Naive thymus-derived CD4-positive, alpha-beta T cell (primary cell): ENCODE results near the gene AKAP1. TPM values are rescaled to one million over a fixed set of nuclear protein-coding genes. Genes with fewer than 3 reads are reported as not detected.

Experiments
- ATAC-seq: fragments of 150-1000 bp; cut with Tn5 transposase; 2 replicates; pipeline ENCODE4 v1.10.0; 2021; ENCODE audit warnings: mild to moderate bottlenecking, moderate library complexity
- CTCF ChIA-PET: fragments of 350-600 bp; sonication (Branson Sonifier 250); formaldehyde crosslinking; loops from one replicate; lab custom pipeline; 2021; ENCODE audit warnings: antibody characterized with exemption; lab: Charles Lee
- POLR2A ChIA-PET: fragments of 350-600 bp; sonication (Branson Sonifier 250); formaldehyde crosslinking; loops from one replicate; lab custom pipeline; 2021; ENCODE audit warnings: antibody characterized with exemption, inconsistent platforms; lab: Charles Lee
- DNase-seq, 9 donors: peaks; one replicate each; pipeline versions ENCODE4 v3.0.0 to v3.0.0-alpha.2; 2020 to 2022; ENCODE audit warnings: mixed read lengths in 1 of 9
- H3K27ac ChIP-seq: one replicate; pipeline ENCODE4 v1.7.0; 2013; ENCODE audit warnings: mild to moderate bottlenecking, low read depth, low read length, moderate library complexity
- H3K27me3 ChIP-seq, 2 donors: one replicate each; pipeline ENCODE4 v1.7.0; 2013; ENCODE audit warnings: low read length in 2 of 2, mild to moderate bottlenecking in 2 of 2, moderate library complexity in 2 of 2; ENCODE audit not compliant: control insufficient read depth in 2 of 2, insufficient read depth in 2 of 2
- H3K36me3 ChIP-seq, 3 experiments: 1 replicate in 2 of 3; 2 replicates in 1 of 3; pipeline ENCODE4 v1.7.0; 2013; ENCODE audit warnings: low read length in 3 of 3, mild to moderate bottlenecking in 3 of 3, moderate library complexity in 1 of 3; ENCODE audit not compliant: insufficient read depth in 3 of 3, control insufficient read depth in 2 of 3
- H3K4me1 ChIP-seq, 2 donors: one replicate each; pipeline ENCODE4 v1.7.0; 2013; ENCODE audit warnings: low read length in 2 of 2, mild to moderate bottlenecking in 2 of 2, moderate library complexity in 1 of 2; ENCODE audit not compliant: control insufficient read depth in 2 of 2, insufficient read depth in 2 of 2
- H3K4me3 ChIP-seq: 2 replicates; pipeline ENCODE4 v1.7.0; 2013; ENCODE audit warnings: mild to moderate bottlenecking, low read length
- H3K9me3 ChIP-seq, 3 experiments: 1 replicate in 2 of 3; 2 replicates in 1 of 3; pipeline ENCODE4 v1.7.0; 2013; ENCODE audit warnings: low read length in 3 of 3; ENCODE audit not compliant: control insufficient read depth in 2 of 3
- H3K27ac Mint-ChIP-seq, 9 donors: one replicate each; pipeline ENCODE4 v1.8.0; 2020 to 2022; ENCODE audit warnings: mixed read lengths in 9 of 9, mild to moderate bottlenecking in 8 of 9, moderate library complexity in 5 of 9, inconsistent platforms in 2 of 9
- H3K27me3 Mint-ChIP-seq, 5 donors: one replicate each; pipeline ENCODE4 v1.8.0; 2021 to 2022; ENCODE audit warnings: mixed read lengths in 5 of 5, mild to moderate bottlenecking in 1 of 5
- H3K36me3 Mint-ChIP-seq, 5 donors: one replicate each; pipeline ENCODE4 v1.8.0; 2020 to 2022; ENCODE audit warnings: mixed read lengths in 5 of 5, mild to moderate bottlenecking in 3 of 5, inconsistent platforms in 1 of 5
- H3K4me1 Mint-ChIP-seq, 7 donors: one replicate each; pipeline ENCODE4 v1.8.0; 2020 to 2022; ENCODE audit warnings: mixed read lengths in 7 of 7, mild to moderate bottlenecking in 3 of 7, inconsistent platforms in 1 of 7
- H3K4me3 Mint-ChIP-seq, 10 donors: one replicate each; pipeline ENCODE4 v1.8.0; 2020 to 2022; ENCODE audit warnings: mild to moderate bottlenecking in 10 of 10, mixed read lengths in 10 of 10, moderate library complexity in 6 of 10, inconsistent platforms in 2 of 10
- H3K9me3 Mint-ChIP-seq, 11 donors: one replicate each; pipeline ENCODE4 v1.8.0; 2020 to 2022; ENCODE audit warnings: mixed read lengths in 11 of 11, mild to moderate bottlenecking in 4 of 11, inconsistent platforms in 1 of 11, moderate library complexity in 1 of 11
- intact Hi-C, 2 donors: fragments of 100-400 bp; cut with micrococcal nuclease; formaldehyde crosslinking; loops; one replicate each; pipeline ENCODE4 v1.15.1; 2023
- polyA plus RNA-seq, 2 donors: library from polyadenylated mRNA; unstranded; fragments of 300-500 nt; fragmentation: Illumina TruSeq; gene quantifications; one replicate each; pipeline ENCODE4 v1.2.3, GENCODE V29; 2021
- total RNA-seq, 6 experiments: library from RNA in 5 of 6; stranded (reverse) in 5 of 6; gene quantifications; 1 replicate in 5 of 6; 2 replicates in 1 of 6; pipeline ENCODE4 v1.2.3 and lab custom pipeline; 2021 to 2026

AKAP1 gene
- total and polyA plus RNA-seq, 7 experiments from 2014 or later: 13.2 to 35.8 (median 26.6) TPM

DNA sequence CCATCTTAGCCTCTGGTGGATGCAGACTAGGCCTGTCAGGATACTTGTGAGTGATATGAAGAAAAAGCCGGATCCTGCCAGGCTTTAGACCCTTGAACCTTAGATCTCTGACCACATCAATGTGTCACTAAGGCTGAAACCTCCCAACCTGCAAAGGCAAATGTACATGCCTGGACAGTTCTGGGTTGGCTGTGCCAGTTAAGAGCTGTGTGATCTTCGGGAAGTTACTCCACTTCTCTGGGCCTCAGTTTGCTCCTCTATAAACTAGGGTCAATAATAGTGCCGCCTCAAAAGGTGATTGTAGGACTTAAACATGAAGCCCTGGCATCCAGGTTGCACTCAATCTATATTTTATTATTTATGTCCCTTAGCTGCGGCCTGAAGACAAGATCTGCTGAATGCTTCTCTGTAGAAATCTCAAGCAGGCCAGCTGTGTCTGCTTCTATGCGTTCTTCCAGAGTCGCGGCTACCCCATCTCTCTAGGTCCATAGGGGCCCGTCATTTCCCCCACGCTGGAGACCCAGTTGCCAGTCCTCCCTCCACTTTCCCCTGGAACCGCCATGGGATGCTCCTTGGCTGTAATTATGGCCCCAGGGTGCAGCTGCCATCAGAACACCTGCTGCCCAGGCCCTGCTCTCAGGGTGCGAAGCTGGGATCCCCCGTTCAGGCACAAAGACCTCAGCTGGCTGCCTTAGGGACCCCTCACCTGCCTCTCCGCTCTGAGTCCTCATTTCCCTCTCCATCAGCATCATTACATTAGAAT, 50.2 kb downstream of the AKAP1 start:
- no peaks in the 10 kb centered on the region for H3K9me3 ChIP-seq
- DNase-seq: no peak
- no peak for ATAC-seq
- no peaks in the 10 kb centered on the region for H3K36me3 ChIP-seq
- POLR2A ChIA-PET: interaction anchor here (0.6 kb wide), 1 partner anchor 706 kb away, joined by 3 read pairs; no protein-coding TSS in a partner anchor
- intact Hi-C loops: no loop called here
- H3K4me1 ChIP-seq: peaks cover 0 to 6% of the 10 kb centered on the region in 2 donors
- no peak overlapping the region for H3K27ac ChIP-seq
- H3K27me3 ChIP-seq: no peaks in the 10 kb centered on the region
- peak overlapping the region in 1 of 10 donors; percentile 3 for H3K4me3 Mint-ChIP-seq
- no peaks in the 10 kb centered on the region for H3K36me3 Mint-ChIP-seq
- CTCF ChIA-PET: interaction anchor here (0.6 kb wide), 2 partner anchors 138 to 880 kb away, joined by 5 to 8 read pairs; no protein-coding TSS in a partner anchor
- H3K9me3 Mint-ChIP-seq: no peaks in the 10 kb centered on the region
- no peak overlapping the region for H3K4me3 ChIP-seq
- peaks cover 0 to 5% (median 0%) of the 10 kb centered on the region in 5 donors for H3K27me3 Mint-ChIP-seq
- peak overlapping the region in 3 of 9 donors; percentile 1 to 32 (median 13) for H3K27ac Mint-ChIP-seq
- H3K4me1 Mint-ChIP-seq: peaks cover 6 to 19% (median 15%) of the 10 kb centered on the region in 7 donors

DNA sequence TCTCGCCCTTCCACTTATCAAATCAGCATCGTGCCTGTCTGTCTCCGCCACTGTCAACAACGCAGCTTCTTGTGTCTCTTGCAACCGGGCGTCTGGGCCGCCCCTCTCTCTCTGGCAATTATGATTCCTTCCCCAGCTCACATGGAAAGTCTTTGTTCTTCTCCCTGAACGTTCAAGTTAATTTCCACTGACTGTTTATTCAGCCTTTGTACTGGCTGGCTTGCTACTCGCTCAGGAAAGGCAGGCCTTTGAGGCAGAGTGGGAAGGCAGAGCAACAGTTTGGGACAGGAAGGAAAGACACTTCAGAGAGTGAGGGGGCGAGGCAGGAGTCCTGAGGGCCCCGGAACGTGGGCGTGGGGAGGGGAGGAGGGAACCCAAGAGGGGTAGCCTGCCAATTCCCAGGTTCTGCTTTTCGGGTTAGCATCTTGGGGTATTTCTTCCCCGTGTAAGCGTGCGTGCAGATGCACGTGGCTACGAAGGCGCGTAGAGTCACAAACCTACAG, 50.8 kb downstream of the AKAP1 start:
- ChIA-PET POLR2A (interaction anchor here (0.6 kb wide), 1 partner anchor 706 kb away, joined by 3 read pairs; no protein-coding TSS in a partner anchor), CTCF (interaction anchor here (0.6 kb wide), 1 partner anchor 137 kb away, joined by 8 read pairs; no protein-coding TSS in a partner anchor)
- Mint-ChIP-seq H3K4me3 (peak overlapping the region in 5 of 10 donors; percentile 4 to 57 (median 32)), H3K9me3 (no peaks in the 10 kb centered on the region), H3K36me3 (no peaks in the 10 kb centered on the region), H3K27me3 (peaks cover 0 to 5% (median 0%) of the 10 kb centered on the region in 5 donors), H3K27ac (peak overlapping the region in 5 of 9 donors; percentile 1 to 44 (median 13)), H3K4me1 (peaks cover 6 to 17% (median 15%) of the 10 kb centered on the region in 7 donors)
- DNase-seq (no peak), ATAC-seq (no peak)
- Histone ChIP-seq H3K4me1 (peaks cover 0 to 6% of the 10 kb centered on the region in 2 donors), H3K4me3 (no peak overlapping the region), H3K9me3 (no peaks in the 10 kb centered on the region), H3K36me3 (no peaks in the 10 kb centered on the region), H3K27ac (no peak overlapping the region), H3K27me3 (no peaks in the 10 kb centered on the region)
- intact Hi-C loops: no loop called here

DNA sequence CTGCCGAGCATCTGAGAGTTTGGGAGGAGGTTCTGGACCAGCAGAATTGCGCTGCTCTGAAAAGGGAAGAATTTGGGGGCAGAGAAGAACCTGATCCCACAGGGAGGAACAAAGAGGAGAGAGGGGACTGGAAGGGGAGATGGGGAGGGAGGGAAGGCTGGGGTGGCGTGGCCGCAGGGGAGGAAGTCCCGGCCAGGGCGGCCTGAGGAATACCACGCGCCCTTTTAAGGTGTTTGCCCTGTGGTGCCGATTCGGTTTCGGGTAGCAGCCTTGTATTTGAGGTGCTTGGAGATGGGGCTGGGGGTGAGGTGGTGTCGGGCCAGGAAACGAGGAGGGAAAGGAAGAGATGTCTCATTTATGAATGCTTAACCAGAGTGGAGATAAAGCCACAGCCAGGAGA, 51.3 kb downstream of the AKAP1 start:
- intact Hi-C loops: no loop called here
- Histone ChIP-seq H3K9me3 (no peaks in the 10 kb centered on the region), H3K36me3 (no peaks in the 10 kb centered on the region), H3K4me3 (no peak overlapping the region), H3K27me3 (no peaks in the 10 kb centered on the region), H3K27ac (no peak overlapping the region), H3K4me1 (peaks cover 0 to 6% of the 10 kb centered on the region in 2 donors)
- Mint-ChIP-seq H3K27me3 (peaks cover 0 to 5% (median 0%) of the 10 kb centered on the region in 5 donors), H3K27ac (no peak overlapping the region), H3K4me1 (peaks cover 6 to 15% (median 13%) of the 10 kb centered on the region in 7 donors), H3K4me3 (peak overlapping the region in 4 of 10 donors; percentile 23 to 57 (median 39)), H3K9me3 (no peaks in the 10 kb centered on the region), H3K36me3 (no peaks in the 10 kb centered on the region)
- ATAC-seq (no peak), DNase-seq (no peak)
- CTCF ChIA-PET: no interaction called here
- POLR2A ChIA-PET: interaction anchor here (0.6 kb wide), 1 partner anchor 705 kb away, joined by 3 read pairs; no protein-coding TSS in a partner anchor

DNA sequence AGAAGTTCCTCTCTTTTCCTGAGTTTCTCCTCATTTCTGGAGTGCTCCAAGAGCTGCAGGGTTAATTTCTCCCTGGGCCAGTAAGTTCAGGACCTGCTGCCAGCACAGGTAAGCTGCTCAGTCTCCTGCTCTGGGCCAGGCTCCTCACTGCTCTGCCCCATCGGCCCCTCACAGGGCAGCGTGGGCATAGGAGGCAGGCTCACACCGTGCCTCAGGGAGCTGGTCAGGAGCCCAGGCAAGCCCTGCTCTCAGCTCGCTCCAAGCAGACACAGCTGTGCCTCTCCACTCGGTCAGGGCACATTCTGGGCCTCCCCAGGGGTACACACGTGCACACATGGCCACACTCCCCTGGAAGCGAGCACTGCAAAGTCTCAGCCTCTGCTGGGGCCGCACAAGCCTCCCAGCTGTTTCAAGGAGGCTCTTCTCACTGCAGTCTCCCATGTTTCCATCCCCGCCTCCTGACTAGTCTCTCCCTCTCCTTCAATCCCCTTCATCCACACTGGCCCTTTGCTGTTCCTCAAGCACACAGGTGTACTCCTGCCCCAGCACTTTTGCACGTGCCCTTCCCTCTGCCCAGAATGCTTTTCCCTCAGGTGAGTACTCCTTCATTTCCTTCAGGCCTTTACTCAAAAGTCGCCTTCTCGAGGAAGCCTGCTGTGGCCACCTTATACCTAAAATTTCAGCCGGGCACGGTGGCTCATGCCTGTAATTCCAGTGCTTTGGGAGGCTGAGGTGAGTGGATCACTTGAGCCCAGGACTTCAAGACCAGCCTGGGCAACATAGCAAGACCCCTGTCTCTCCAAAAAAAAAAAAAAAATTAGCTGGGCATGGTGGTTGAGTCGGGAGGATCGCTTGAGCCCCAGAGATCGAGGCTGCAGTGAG, 53.2 kb downstream of the AKAP1 start:
- H3K27me3 ChIP-seq: no peaks in the 10 kb centered on the region
- POLR2A ChIA-PET: no interaction called here
- intact Hi-C loops: no loop called here
- Mint-ChIP-seq H3K4me1 (peaks cover 6 to 15% (median 13%) of the 10 kb centered on the region in 7 donors), H3K4me3 (no peak overlapping the region), H3K27ac (no peak overlapping the region), H3K9me3 (no peaks in the 10 kb centered on the region), H3K27me3 (peaks cover 0 to 6% (median 0%) of the 10 kb centered on the region in 5 donors), H3K36me3 (no peaks in the 10 kb centered on the region)
- ATAC-seq (no peak), DNase-seq (no peak)
- CTCF ChIA-PET: interaction anchor here (0.6 kb wide), 1 partner anchor 770 kb away, joined by 3 read pairs; no protein-coding TSS in a partner anchor
- H3K4me3 ChIP-seq: no peak overlapping the region
- no peaks in the 10 kb centered on the region for H3K36me3 ChIP-seq
- H3K4me1 ChIP-seq: peaks cover 0 to 6% of the 10 kb centered on the region in 2 donors
- no peaks in the 10 kb centered on the region for H3K9me3 ChIP-seq
- H3K27ac ChIP-seq: no peak overlapping the region

DNA sequence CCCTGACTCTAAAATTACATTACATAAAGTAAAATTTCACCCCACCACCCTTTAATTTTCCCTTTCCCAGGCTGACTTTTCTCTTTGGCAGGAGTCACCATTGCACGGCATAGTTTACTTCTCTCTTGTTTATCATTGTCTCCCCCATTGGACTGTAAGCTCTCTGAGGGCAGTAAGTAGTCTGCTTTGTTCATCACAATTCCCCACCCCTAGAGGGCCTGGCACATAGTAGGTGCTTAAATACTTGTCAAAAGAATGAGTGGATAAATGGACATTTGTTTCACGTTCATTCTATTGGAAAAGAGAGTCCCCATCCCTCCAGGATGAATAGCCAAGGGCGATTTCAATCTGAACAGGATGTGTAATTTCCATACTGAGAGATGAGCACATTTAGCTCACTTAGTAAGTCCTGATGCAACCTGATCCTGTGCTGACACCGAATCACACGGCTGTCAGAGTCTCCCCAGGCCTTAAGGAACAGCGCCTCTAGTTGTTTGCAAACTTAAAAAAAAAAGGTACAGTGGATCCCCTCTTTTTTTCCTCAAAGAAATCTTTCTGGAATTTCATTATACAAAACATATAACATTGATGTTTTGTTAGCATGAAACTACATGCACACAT, 54.0 kb downstream of the AKAP1 start:
- Mint-ChIP-seq H3K27ac (no peak overlapping the region), H3K9me3 (no peaks in the 10 kb centered on the region), H3K27me3 (peaks cover 0 to 12% (median 0%) of the 10 kb centered on the region in 5 donors), H3K36me3 (no peaks in the 10 kb centered on the region), H3K4me1 (peaks cover 6 to 15% (median 13%) of the 10 kb centered on the region in 7 donors), H3K4me3 (no peak overlapping the region)
- intact Hi-C loops: no loop called here
- Histone ChIP-seq H3K4me1 (peaks cover 0 to 6% of the 10 kb centered on the region in 2 donors), H3K4me3 (no peak overlapping the region), H3K27me3 (no peaks in the 10 kb centered on the region), H3K27ac (no peak overlapping the region), H3K36me3 (no peaks in the 10 kb centered on the region), H3K9me3 (no peaks in the 10 kb centered on the region)
- ATAC-seq (no peak), DNase-seq (no peak)
- ChIA-PET CTCF (no interaction called here), POLR2A (no interaction called here)

DNA sequence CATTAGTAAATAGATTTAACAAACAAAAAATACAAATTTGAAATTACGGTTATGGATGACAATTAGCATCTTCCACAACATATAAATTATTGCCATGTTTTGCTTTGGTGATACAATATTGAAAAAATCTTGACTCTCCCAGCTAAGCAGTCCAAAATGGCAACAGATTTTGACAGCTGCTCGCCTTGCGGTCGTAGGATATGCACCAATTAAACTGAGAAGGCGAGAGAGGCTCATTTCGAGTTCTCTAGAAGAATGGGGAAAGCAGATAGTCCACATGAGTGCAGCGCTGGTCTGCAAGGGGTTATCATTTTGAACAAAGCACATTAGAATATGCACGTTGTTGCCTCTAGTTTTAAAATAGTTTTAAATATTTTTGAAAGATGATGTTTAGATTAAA, 55.3 kb downstream of the AKAP1 start:
- Histone ChIP-seq H3K27me3 (no peaks in the 10 kb centered on the region), H3K27ac (no peak overlapping the region), H3K9me3 (no peaks in the 10 kb centered on the region), H3K4me1 (peaks cover 0 to 6% of the 10 kb centered on the region in 2 donors), H3K36me3 (no peaks in the 10 kb centered on the region), H3K4me3 (no peak overlapping the region)
- Mint-ChIP-seq H3K4me3 (no peak overlapping the region), H3K4me1 (peaks cover 6 to 15% (median 13%) of the 10 kb centered on the region in 7 donors), H3K9me3 (no peaks in the 10 kb centered on the region), H3K27ac (no peak overlapping the region), H3K36me3 (no peaks in the 10 kb centered on the region), H3K27me3 (peaks cover 0 to 12% (median 2%) of the 10 kb centered on the region in 5 donors)
- POLR2A ChIA-PET: no interaction called here
- DNase-seq: no peak
- ATAC-seq: no peak
- CTCF ChIA-PET: interaction anchor here (0.6 kb wide), 1 partner anchor 214 kb away, joined by 3 read pairs; no protein-coding TSS in a partner anchor
- intact Hi-C loops: no loop called here
